ENCODE data around the gene KLF1. TPM values are rescaled to one million over a fixed set of nuclear protein-coding genes. Genes with fewer than 3 reads are reported as not detected.
A peak's percentile ranks its signal among the peaks of the same experiment; 100 is the strongest.

Gene KLF1
- total and polyA plus RNA-seq, 2 experiments from 2014 or later: 0.51 to 1.3 TPM

DNA sequence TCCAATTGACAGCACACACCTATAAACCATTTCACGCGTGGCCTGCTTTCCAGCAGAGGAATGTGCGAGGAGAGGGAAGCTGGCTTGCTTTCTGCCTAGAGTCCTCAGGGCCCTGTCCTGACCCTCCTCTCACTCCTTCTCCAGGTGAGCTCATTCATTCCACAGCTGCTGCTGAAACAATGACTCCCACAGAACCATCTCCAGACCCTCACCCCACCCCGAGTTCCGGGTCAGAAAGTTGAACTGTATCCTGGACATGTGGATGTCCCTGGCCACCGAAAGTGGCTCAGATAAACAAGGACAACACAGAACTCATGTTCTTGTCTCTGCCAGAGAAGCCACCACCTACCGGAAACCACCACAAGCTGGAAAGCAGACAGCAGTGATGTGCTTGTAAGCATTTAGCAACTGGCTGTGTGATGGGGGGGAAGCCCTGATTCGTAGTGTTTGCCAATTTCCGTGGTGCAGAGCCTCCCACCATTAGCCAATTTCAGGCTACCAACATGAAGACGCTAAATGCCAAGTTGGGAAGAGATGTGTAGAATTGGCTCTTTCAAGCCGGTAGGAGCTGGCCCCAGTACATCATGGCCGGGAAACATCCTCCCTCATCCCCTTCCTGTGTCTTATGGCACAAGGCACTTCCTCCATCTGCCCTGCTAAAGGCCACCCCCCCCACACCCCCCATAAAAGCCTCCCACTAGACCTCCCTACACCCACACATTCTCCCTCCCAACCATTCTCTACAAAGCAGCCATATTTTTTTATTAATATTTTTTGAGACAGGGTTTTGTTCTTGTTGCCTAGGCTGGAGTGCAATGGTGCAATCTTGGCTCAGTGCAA, 27.1 kb upstream of the KLF1 start:
- DNase-seq (ENCODE audit: low read depth in 1 of 2, low spot score in 1 of 2): peak in 1 of 2 donors; percentile 75
- H3K4me1 ChIP-seq (ENCODE audit: low read depth): peaks cover 6% of the 10 kb centered on the region
- no peaks in the 10 kb centered on the region for H3K27me3 ChIP-seq
- no peak overlapping the region for H3K27ac ChIP-seq
- H3K9me3 ChIP-seq (ENCODE audit: low read depth): no peaks in the 10 kb centered on the region
- TF ChIP-seq CTCF (IDR thresholded peaks at IDR 0.05; ENCODE audit: low read depth, low read length): no peak
- no peaks in the 10 kb centered on the region for H3K36me3 ChIP-seq
- no peak overlapping the region for H3K4me3 ChIP-seq

- Histone ChIP-seq H3K27ac (no peak overlapping the region), H3K36me3 (no peaks in the 10 kb centered on the region), H3K4me1 (ENCODE audit: low read depth) (peaks cover 6% of the 10 kb centered on the region), H3K27me3 (no peaks in the 10 kb centered on the region), H3K9me3 (ENCODE audit: low read depth) (no peaks in the 10 kb centered on the region), H3K4me3 (no peak overlapping the region)
- DNase-seq (ENCODE audit: low read depth in 1 of 2, low spot score in 1 of 2): peak; percentile 43 to 91
- TF ChIP-seq CTCF (IDR thresholded peaks at IDR 0.05; ENCODE audit: low read depth, low read length): no peak
Observed at GRCh38 chr19:12913011-12913561, 26.1 kb upstream of the KLF1 start.

- Histone ChIP-seq H3K9me3 (ENCODE audit: low read depth) (no peaks in the 10 kb centered on the region), H3K4me3 (no peak overlapping the region), H3K27me3 (no peaks in the 10 kb centered on the region), H3K27ac (no peak overlapping the region), H3K4me1 (ENCODE audit: low read depth) (peaks cover 6% of the 10 kb centered on the region), H3K36me3 (no peaks in the 10 kb centered on the region)
- DNase-seq (ENCODE audit: low read depth in 1 of 2, low spot score in 1 of 2): no peak
- no peak for TF ChIP-seq CTCF (IDR thresholded peaks at IDR 0.05; ENCODE audit: low read depth, low read length)
Observed at GRCh38 chr19:12912571-12912970, 25.6 kb upstream of the KLF1 start.

DNA sequence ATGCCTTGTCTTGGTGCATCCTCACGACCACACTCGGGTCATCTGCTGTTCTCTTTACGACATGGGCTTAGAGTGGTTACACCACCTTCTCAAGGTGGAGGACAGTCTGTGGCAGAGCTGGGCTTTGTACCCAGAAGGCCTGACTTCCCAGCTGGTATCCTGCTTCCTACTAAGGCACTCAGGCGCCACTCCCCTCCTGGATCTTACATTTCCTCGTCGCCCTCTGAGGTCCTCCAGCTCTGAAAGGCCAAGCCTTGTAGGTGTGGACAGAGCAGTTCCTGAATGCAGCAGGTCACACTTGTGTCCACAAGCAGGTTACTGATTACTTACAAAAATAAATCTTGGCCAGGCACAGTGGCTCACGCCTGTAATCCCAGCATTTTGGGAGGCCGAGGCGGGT, 20.2 kb upstream of the KLF1 start:
- H3K27me3 ChIP-seq: no peaks in the 10 kb centered on the region
- H3K27ac ChIP-seq: no peak overlapping the region
- no peak overlapping the region for H3K4me3 ChIP-seq
- TF ChIP-seq CTCF (IDR thresholded peaks at IDR 0.05; ENCODE audit: low read depth, low read length): no peak
- no peak for DNase-seq (ENCODE audit: low read depth in 1 of 2, low spot score in 1 of 2)
- no peaks in the 10 kb centered on the region for H3K9me3 ChIP-seq (ENCODE audit: low read depth)
- H3K4me1 ChIP-seq (ENCODE audit: low read depth): no peaks in the 10 kb centered on the region
- no peaks in the 10 kb centered on the region for H3K36me3 ChIP-seq

GRCh38 chr19:12899891-12900518, 13.0 kb upstream of the KLF1 start:
- Histone ChIP-seq H3K4me3 (no peak overlapping the region), H3K27ac (no peak overlapping the region), H3K4me1 (ENCODE audit: low read depth) (no peaks in the 10 kb centered on the region), H3K9me3 (ENCODE audit: low read depth) (no peaks in the 10 kb centered on the region), H3K27me3 (no peaks in the 10 kb centered on the region), H3K36me3 (peaks cover 3% of the 10 kb centered on the region)
- TF ChIP-seq CTCF (IDR thresholded peaks at IDR 0.05; ENCODE audit: low read depth, low read length): no peak
- no peak for DNase-seq (ENCODE audit: low read depth in 1 of 2, low spot score in 1 of 2)

All from cardiac muscle cell (in vitro differentiated cells and primary cell).